NCI-H748 treated with DMSO at 0.1 percent for 48 hours (cell line): ENCODE data around the gene ELP4.

Source experiments
- DNase-seq: peaks from one replicate; lab custom pipeline; 2025; lab: John Stamatoyannopoulos, UW

ELP4 gene

DNA sequence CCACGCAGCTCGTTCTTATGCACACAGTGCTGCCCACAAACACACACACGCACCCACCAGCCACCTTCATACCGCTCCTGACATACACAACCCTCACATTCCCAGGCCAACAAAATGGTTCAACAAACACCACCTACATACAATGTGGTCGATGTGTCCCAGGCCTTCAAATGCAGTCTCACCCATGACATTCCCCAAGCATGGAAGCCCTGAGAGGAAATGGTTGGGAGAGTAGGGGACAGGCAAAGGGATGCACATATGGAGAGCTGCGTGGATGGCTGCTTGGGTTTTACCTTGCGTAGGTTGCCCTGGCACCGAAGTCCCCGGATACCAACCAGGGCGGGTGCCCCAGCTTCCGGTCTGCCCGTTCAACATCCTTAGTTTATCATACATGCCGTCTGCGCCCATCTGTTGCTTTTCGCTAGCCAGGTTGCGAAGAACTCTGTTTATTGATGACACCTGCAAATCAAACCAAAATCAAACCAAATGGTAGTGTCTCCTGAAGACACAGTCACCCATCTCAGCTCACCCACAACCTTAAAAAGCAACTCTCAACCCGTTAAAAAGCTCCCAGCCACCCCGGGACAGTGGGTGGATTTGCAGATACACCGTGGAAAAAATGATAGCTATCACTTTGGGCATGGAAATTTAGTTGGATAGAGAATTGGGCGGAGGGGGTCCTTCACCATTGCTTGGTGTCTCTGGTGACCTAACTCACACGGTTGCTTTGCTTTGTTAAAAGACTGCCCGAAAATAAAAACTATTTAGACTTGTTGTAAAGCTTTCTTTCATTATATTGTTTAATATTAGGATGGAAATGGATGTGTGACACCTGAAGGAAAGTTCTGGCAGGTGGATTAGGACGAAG lies 291.1 kb downstream of the ELP4 start:
- DNase-seq: no peak

DNA sequence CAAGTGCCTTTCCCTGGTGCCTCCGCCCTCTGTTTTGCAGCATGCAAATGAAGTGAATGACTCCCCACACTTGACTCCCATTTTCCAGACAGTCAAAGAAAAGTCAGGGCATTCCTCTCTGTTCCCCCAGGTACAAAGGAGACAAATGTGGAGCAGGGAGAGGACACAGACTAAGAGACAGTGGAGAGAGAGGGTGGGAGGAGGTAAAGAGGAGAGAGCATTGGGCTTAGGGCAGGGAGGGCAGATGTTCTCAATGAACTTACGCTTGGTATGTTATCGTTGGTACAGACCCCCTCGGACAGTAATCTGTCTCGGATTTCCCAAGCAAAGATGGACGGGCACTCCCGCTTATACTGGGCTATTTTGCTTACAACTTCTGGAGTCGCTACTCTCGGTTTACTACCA lies 291.7 kb downstream of the ELP4 start:
- no peak for DNase-seq

- no peak for DNase-seq
Measured at GRCh38 chr11:31802000-31802551, 292.5 kb downstream of the ELP4 start.

DNA sequence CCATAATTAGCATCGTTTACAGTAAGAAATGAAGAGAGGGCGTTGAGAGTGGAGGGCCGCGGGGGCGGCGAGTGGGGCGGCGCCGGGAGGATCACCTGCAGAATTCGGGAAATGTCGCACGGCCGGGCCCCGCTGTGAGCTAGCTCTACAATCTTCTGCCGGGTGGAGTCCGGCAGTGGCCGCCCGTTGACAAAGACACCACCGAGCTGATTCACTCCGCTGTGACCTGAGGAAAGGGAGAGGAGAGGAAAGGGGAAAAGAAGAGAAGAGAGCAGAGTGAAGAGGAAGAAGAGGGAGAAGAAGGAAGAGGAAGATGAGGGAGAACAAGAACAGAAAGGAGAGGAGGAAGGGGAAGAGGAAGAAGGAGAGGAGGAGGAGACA lies 293.0 kb downstream of the ELP4 start:
- no peak for DNase-seq

GRCh38 chr11:31802990-31803812 lies 293.6 kb downstream of the ELP4 start:
- no peak for DNase-seq

DNA sequence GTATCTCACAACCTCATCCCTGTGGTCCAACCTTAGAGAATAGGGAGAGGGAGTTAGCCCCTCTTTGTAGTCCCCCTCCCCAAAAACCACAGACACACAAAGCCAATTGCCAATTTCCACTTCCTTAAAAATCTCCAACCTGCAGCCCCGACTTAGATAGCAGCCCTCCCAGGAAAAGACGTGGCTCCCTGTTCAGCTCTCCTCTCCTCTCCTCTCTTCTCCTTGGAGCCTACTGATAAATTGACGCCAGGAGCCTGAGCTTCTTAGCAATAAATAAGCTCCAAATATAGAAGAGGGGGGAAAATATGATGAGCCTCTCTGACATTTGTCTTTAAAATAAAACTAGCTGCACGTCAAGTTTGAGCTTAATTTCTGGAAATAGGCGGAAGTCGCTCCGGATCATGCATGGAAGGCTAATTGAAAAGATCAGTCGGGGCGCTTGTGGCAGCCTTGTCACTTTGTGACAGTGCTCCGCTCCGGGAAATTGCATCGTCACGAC lies 294.3 kb downstream of the ELP4 start:
- DNase-seq: no peak

DNA sequence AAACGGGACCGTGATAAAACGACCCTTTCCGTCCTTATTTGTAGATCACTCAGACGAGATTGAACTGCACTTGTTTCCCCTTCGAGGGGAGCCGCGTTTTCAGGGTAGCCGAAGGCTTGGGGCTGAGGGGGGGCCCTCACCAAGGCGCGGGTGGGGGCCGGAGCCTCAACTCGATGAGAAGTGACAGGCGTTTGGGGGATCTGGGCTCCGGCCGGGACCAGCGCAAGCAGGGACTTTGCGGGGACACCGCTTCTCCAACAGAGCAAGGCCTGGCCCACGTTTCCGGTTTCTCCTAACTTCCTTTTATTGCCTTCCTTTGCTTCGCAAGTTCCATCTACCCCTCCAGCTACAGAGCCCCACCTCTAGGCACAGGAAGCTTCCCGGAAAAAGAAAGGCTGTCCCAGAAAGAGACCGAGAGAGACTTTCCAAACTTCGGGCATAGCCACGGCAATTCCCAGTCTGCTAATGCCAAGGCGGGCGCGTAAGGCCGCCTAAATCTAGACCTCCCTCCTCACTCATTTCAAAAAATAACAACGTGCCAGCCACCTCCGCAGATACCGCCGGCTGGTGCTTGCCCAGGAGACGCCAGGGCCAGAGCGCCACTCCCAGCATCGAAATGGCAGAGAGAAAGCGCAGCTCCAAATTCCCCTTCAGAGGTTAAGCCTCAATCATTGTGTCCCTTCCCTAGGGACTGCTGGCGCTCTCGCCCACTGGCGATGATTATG lies 294.9 kb downstream of the ELP4 start:
- no peak for DNase-seq

- DNase-seq: no peak
Measured at GRCh38 chr11:31805037-31805628, 295.6 kb downstream of the ELP4 start.

- no peak for DNase-seq
Measured at GRCh38 chr11:31805629-31806185, 296.1 kb downstream of the ELP4 start.

DNA sequence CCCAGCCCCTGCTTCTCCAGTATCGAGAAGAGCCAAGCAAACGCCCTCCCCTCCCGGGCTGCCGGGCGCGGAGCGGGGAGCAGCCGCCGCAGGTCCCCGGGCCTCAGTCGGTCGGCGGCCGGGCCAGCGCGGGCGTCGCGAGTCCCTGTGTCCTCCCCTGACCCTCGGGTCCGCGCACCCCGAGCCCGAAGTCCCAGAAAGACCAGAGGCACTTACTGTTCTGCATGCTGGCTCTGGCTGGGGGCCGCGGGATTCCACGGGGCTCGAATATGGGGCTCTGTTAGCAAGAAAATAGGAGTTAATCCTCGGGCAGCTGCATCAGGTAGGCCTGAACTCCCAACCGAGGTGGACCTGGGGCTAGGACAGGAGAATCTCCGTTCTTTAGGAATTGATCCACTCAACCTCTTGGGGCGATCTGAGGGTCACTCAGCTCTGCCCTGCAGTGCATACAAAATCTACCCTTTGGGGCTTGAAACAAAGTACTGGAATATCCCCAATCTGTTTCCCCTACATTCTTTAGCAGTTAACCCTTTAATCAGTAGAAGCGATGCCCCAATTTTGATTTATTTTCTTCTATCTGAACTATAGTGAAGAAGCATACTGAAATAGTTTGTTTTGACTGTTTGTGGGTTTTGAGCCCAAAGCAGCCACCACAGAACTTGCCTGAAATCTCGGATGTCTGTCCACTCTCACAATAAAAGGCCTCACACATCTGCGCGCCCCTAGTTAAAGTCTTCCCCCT lies 296.8 kb downstream of the ELP4 start:
- DNase-seq: no peak

DNA sequence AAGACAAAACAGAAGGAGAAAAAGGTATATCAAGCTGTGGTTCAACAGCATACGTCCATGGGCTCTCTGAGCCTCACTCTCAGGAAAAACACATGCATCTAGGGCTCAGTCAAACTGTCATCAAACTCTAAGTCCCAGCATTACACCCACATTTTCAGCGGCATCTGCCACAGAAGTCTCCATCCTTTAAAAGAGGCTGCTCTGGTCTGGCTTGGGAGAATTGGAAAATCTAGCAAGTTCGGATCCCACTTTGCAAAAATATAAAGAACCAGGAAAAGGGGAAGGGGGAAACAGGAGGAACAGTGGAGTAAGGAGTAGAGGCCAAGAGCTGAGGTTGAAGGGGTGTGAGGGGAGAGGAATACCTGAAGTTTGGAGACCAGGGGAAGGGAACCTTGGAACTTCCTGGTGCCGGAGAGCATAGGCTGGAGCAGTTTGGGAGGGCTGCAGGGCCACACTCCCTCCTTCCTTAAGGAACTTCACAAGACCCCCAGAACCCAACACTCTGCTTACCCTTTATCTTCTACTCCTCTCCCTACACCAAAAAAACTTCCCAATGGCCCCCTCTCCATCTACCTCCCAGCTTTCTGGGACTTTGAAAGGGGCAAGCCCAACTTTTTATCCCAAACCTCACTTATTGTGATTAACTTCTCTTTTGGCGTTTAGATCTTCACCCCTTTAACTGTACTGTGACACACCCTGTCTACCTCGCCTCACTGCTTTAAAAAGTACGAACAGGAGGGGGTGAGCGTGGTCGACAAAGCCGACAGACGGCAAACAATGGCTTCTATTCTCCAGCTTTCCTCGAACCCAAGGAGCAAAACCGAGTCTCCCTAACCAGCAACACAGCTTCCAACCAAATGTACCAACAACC lies 297.6 kb downstream of the ELP4 start:
- DNase-seq: no peak

GRCh38 chr11:31807799-31808667 lies 298.5 kb downstream of the ELP4 start:
- no peak for DNase-seq

DNA sequence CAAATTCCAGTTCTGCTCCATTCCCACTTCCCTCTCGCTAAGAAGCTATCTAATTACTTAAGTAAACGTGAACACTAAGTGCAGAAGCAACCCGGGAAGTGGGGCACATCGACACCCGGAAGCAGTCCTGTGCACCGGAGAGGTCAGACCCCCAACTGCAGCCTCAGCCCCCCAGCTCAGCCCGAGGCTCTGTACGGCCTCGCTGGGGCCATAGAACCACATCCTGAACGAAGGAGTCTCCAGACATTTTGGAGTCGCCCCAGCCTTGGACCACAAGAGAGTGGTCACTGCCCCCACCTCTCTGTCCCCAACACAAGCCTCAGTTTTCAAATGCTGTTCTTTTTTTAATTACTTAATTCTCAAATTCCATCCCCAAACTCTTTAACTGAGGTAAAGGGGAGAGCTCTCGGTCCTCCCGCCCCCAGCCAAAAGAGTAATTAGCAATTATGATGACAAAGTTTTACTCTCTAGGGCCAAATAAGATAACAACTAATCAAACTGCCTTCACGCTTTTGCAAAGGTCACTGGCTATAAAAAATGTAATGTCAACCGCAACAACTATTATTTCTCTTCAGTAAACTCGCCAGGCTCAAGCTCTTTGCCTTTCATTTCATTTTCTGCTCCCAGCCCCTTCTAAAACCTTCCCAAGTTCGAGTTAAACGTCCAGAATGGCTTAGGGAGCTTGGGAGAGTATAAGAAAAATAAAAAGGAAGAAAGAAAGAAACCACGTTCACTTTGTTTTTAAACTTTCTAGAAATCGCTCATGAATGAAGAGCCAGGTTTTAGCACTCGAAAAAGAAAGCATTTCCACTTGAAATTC lies 299.4 kb downstream of the ELP4 start:
- no peak for DNase-seq

DNA sequence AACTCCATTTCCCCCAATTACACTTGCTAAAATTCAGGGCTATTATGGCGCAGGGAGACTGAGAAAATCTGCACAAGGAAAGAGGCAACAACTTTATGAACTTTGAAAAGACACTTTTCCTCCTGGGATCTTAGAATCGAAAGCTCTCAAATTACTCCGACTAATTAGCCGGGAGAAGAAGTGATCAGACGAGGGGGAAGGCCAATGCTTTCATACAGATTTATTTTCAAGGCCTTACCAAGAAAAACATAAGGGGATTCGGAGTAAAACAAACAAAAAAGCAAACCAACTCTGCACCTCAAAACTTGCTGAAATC lies 299.9 kb downstream of the ELP4 start:
- DNase-seq: no peak

GRCh38 chr11:31809857-31810778 lies 300.6 kb downstream of the ELP4 start:
- peak; percentile 47 for DNase-seq

DNA sequence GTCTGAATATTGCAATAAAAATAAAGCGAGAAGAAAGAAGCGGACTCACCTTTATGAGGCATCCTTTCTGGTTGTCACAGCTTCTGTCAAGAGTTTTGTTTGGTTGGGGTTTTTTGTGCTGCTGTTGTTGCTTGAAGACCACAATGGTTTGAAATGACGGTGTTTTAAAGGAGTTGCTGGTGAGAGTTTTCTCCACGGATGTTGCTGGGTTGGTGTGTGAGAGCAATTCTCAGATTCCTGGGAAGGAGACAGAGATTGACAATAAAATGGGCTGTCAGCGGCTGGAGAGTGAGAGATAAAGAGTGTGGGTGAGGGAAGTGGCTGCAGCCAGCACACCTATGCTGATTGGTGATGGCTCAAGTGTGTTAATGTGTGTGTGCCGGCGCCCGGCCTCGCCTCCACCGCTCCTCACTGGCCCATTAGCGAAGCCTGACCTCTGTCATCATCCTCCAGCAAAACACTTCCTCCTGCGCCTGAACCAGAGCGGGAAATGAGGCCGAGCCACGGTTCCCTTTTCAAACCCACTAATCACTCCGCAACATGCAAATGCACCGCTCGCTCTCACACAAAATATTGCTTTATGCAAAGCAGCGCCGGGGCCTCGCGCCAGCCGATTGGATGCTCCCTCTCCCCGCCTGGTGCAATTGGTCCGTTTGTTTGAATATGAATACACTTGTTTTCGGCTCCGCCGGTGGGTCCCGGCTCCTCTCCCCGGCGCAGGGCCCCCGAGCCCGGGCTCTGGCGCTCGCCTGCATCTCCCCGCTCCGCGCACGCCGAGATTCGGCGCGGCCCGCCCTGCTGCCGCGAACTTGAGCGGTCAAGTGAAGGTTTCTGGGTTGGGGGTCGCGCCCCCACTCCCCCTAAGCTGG lies 301.4 kb downstream of the ELP4 start, which contains the start of gene PAX6:
PAX6 (minus strand) TSS at position 544 of the 869 bp plus-strand sequence. CDS start 4,911 bp downstream, outside the sequence.
- peak; percentile 94 for DNase-seq
